Effector memory CD8-positive, alpha-beta T cell (primary cell): ENCODE measurements around the gene ANKRD37.
A peak's percentile ranks its signal among the peaks of the same experiment; 100 is the strongest.

Experiments used
- ATAC-seq: fragments of 150-1000 bp; cut with Tn5 transposase; replicated peaks from 2 replicates; pipeline ENCODE4 v1.10.0; 2021; ENCODE audit warnings: mild to moderate bottlenecking, moderate library complexity
- DNase-seq, 3 experiments: peaks; one replicate each; pipeline ENCODE4 v3.0.0; 2021
- H3K27ac Mint-ChIP-seq, 2 donors: one replicate each; pipeline ENCODE4 v1.8.0; 2022; ENCODE audit warnings: mild to moderate bottlenecking in 2 of 2, mixed read lengths in 2 of 2, moderate library complexity in 2 of 2
- H3K27me3 Mint-ChIP-seq, 2 donors: one replicate each; pipeline ENCODE4 v1.8.0; 2022; ENCODE audit warnings: mixed read lengths in 2 of 2
- H3K36me3 Mint-ChIP-seq: one replicate; pipeline ENCODE4 v1.8.0; 2022; ENCODE audit warnings: mild to moderate bottlenecking, moderate library complexity, mixed read lengths; ENCODE audit not compliant: insufficient read depth
- H3K4me1 Mint-ChIP-seq, 2 donors: one replicate each; pipeline ENCODE4 v1.8.0; 2022; ENCODE audit warnings: low read depth in 2 of 2, mixed read lengths in 2 of 2
- H3K4me3 Mint-ChIP-seq, 2 donors: one replicate each; pipeline ENCODE4 v1.8.0; 2022; ENCODE audit warnings: mild to moderate bottlenecking in 2 of 2, mixed read lengths in 2 of 2, moderate library complexity in 2 of 2
- H3K9me3 Mint-ChIP-seq, 2 donors: one replicate each; pipeline ENCODE4 v1.8.0; 2022; ENCODE audit warnings: mixed read lengths in 2 of 2

The ANKRD37 gene

DNA sequence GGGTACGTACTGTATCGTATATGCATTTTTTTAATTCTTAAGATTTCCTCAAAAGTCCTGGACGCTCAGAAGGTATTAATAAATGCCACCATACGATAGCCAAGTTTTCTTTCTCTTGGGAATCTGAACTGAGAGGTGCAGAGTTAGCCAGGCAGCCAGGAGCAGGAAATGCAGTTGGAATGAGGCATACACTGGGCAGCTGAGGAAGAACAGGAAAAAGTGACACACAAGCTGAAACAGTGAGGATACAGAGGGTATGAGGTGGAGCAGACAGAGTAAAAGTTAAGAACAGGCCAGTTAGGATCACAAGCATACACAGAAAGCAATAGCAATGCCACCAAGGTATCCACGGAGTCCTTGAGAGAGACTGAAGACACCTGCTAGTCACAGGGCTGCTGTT lies 15.8 kb downstream of the ANKRD37 start:
- no peak overlapping the region for H3K27ac Mint-ChIP-seq

DNA sequence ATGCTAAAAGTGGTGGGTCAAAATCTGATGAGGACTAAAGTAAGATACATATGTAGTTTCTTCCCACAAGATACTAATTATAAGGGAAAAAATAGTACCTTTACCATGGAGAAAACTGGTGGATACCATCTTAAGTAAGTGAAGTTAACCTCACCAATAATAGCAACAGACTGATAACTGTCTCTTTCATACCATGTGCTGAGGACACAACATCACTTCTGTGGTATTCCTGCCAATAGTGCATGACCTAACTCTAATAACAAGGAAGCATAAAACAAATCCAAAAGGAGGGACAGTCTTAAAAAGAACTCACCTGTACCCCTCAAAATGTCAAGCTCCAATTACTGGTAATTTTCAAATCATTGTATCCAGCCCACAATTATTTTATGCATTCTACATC lies 20.3 kb downstream of the ANKRD37 start:
- no peak overlapping the region for H3K27ac Mint-ChIP-seq
- no peak for DNase-seq
- peaks cover 25% of the 10 kb centered on the region for H3K36me3 Mint-ChIP-seq
- no peaks in the 10 kb centered on the region for H3K27me3 Mint-ChIP-seq
- no peak for ATAC-seq
- H3K9me3 Mint-ChIP-seq: no peaks in the 10 kb centered on the region
- peaks cover 5 to 7% of the 10 kb centered on the region in 2 donors for H3K4me1 Mint-ChIP-seq
- no peak overlapping the region for H3K4me3 Mint-ChIP-seq

More for the DNA sequence above, 15.8 kb downstream of the ANKRD37 start:
- no peaks in the 10 kb centered on the region for H3K9me3 Mint-ChIP-seq
- no peaks in the 10 kb centered on the region for H3K27me3 Mint-ChIP-seq
- peaks cover 27% of the 10 kb centered on the region for H3K36me3 Mint-ChIP-seq
- H3K4me1 Mint-ChIP-seq: no peaks in the 10 kb centered on the region
- H3K4me3 Mint-ChIP-seq: no peak overlapping the region
- ATAC-seq (no peak), DNase-seq (no peak)

DNA sequence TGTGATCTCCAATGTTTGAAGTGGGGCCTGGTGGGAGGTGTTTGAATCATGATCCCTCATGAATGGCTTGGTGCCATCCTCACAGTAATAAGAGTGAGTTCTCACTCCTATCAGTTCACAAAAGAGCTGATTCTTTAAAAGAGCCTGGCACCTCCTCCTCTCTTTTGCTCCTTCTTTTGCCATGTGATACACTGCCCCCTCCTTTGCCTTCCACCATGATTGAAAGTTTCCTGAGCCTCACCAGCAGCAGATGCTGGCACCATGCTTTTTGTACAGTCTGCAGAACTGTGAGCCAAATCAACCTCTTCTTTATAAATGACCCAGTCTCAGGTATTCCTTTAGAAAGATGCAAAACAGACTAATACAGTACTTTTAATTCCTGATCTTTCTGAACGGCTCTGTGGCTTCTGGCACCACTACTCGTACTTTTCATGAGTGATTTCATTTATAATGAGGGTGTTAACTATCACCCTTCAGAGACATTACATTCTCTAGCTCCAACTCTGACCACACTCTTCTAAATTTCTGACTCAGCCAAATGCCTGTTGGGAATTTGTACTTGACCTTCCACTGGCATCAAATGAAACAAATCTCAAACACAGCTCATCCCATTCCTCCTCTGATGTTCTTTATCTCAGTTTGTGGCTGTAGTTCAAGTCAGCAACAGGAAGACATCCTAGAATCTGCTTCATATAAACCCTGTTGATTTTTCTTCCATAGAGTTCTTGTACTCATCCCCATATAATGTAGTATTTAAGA lies 24.9 kb downstream of the ANKRD37 start:
- peaks cover 36% of the 10 kb centered on the region for H3K36me3 Mint-ChIP-seq
- no peak for DNase-seq
- no peaks in the 10 kb centered on the region for H3K9me3 Mint-ChIP-seq
- ATAC-seq: no peak
- H3K27me3 Mint-ChIP-seq: no peaks in the 10 kb centered on the region
- H3K4me1 Mint-ChIP-seq: peaks cover 25 to 28% of the 10 kb centered on the region in 2 donors
- H3K27ac Mint-ChIP-seq: peak overlapping the region in 1 of 2 donors; percentile 26
- H3K4me3 Mint-ChIP-seq: no peak overlapping the region

GRCh38 chr4:185424905-185425646 lies 28.4 kb downstream of the ANKRD37 start:
- DNase-seq: no peak
- H3K4me3 Mint-ChIP-seq: peak overlapping the region; percentile 82 to 84
- H3K9me3 Mint-ChIP-seq: no peaks in the 10 kb centered on the region
- peak overlapping the region; percentile 93 to 94 for H3K27ac Mint-ChIP-seq
- peaks cover 23% of the 10 kb centered on the region for H3K36me3 Mint-ChIP-seq
- peaks cover 5 to 7% of the 10 kb centered on the region in 2 donors for H3K27me3 Mint-ChIP-seq
- peaks cover 26 to 28% of the 10 kb centered on the region in 2 donors for H3K4me1 Mint-ChIP-seq
- ATAC-seq: no peak

- Mint-ChIP-seq H3K36me3 (peaks cover 23% of the 10 kb centered on the region), H3K4me3 (peak within 1 kb of the TSS; percentile 82 to 84), H3K9me3 (no peaks in the 10 kb centered on the region), H3K27ac (peak within 1 kb of the TSS; percentile 93 to 94), H3K27me3 (peaks cover 5 to 7% of the 10 kb centered on the region in 2 donors), H3K4me1 (peaks cover 26 to 28% of the 10 kb centered on the region in 2 donors)
- peak; percentile 86 for ATAC-seq
- peak; percentile 89 to 93 (median 92) for DNase-seq
These were observed 29.2 kb downstream of the ANKRD37 start, which contains the start of gene UFSP2 for GRCh38 chr4:185425647-185426352. TSS of gene UFSP2 (minus strand) at chr4:185425964. CDS start at chr4:185425868, 96 bp downstream.

GRCh38 chr4:185426960-185427688 lies 30.5 kb downstream of the ANKRD37 start:
- ATAC-seq (no peak), DNase-seq (no peak)
- H3K27me3 Mint-ChIP-seq: peaks cover 5 to 14% of the 10 kb centered on the region in 2 donors
- peaks cover 23% of the 10 kb centered on the region for H3K36me3 Mint-ChIP-seq
- H3K27ac Mint-ChIP-seq: peak overlapping the region; percentile 93 to 94
- H3K9me3 Mint-ChIP-seq: no peaks in the 10 kb centered on the region
- no peak overlapping the region for H3K4me3 Mint-ChIP-seq
- H3K4me1 Mint-ChIP-seq: peaks cover 20 to 21% of the 10 kb centered on the region in 2 donors

DNA sequence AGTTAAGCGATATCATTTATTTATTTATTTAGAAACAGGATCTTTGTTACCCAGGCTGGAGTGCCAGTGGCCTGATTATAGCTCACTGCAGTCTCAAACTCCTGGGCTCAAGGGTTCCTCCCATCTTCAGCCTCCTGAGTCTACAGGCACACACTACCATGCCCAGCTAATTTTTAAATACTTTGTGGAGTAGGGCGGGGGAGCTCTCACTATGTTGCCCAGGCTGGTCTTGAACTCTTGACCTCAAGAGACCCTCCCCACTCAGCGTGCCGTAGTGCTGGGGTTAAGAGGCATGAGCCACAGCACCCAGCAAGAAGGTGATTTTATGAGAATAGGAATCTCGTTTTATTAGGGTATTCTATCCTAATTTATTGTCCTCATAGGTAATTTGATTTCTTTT lies 33.0 kb downstream of the ANKRD37 start:
- Mint-ChIP-seq H3K9me3 (no peaks in the 10 kb centered on the region), H3K36me3 (peaks cover 20% of the 10 kb centered on the region), H3K4me1 (peaks cover 10 to 11% of the 10 kb centered on the region in 2 donors), H3K4me3 (no peak overlapping the region), H3K27ac (no peak overlapping the region), H3K27me3 (peaks cover 5 to 16% of the 10 kb centered on the region in 2 donors)
- ATAC-seq (no peak), DNase-seq (no peak)

- Mint-ChIP-seq H3K27me3 (peaks cover 0 to 16% of the 10 kb centered on the region in 2 donors), H3K4me1 (no peaks in the 10 kb centered on the region), H3K9me3 (no peaks in the 10 kb centered on the region), H3K36me3 (no peaks in the 10 kb centered on the region), H3K4me3 (no peak overlapping the region), H3K27ac (no peak overlapping the region)
- ATAC-seq (no peak), DNase-seq (no peak)
These were observed 38.8 kb downstream of the ANKRD37 start for GRCh38 chr4:185435466-185435865.

DNA sequence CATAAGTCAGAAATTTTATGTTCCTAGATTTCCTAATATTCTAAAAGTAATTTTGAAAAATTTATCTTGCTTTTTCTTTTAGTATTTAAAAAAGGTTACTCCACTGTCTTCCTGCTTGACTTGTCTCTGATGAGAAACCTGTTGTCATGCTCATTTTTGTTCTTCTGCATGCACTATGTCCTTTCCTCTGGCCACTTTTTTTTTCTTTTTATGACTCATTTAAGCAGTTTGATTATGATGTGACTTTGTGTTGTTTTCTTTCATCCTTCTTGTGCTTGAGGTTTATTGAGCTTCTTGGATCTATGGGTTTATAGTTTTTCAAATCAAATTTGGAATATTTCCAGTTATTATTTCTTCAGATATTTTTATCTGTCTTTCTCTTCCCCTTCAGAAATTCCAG lies 41.2 kb downstream of the ANKRD37 start:
- Mint-ChIP-seq H3K36me3 (no peaks in the 10 kb centered on the region), H3K9me3 (no peaks in the 10 kb centered on the region), H3K27ac (no peak overlapping the region), H3K4me1 (no peaks in the 10 kb centered on the region), H3K4me3 (no peak overlapping the region), H3K27me3 (peaks cover 0 to 14% of the 10 kb centered on the region in 2 donors)
- no peak for ATAC-seq
- DNase-seq: no peak

DNA sequence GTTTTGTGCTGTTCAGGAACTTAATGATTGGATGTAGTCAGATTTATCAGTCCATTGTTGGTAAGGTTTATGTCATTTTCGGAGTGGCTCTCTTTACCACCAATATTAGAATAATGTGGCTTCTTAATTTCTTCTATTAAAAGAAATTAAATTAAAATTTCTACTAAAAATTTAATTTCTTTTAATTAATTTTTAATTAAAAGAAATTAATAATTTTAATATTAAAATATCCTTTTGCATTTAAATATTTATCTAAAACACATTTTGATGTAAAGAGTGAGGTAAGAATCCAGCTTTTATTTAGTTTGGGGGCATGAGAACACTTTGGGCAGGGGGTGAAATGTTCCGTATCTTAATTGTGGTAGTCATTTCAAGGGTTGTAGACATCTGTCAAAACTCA lies 44.8 kb downstream of the ANKRD37 start:
- H3K9me3 Mint-ChIP-seq: no peaks in the 10 kb centered on the region
- peaks cover 0 to 14% of the 10 kb centered on the region in 2 donors for H3K27me3 Mint-ChIP-seq
- H3K36me3 Mint-ChIP-seq: no peaks in the 10 kb centered on the region
- no peaks in the 10 kb centered on the region for H3K4me1 Mint-ChIP-seq
- DNase-seq (no peak), ATAC-seq (no peak)
- H3K27ac Mint-ChIP-seq: no peak overlapping the region
- H3K4me3 Mint-ChIP-seq: no peak overlapping the region

GRCh38 chr4:185445209-185445608 lies 48.6 kb downstream of the ANKRD37 start:
- Mint-ChIP-seq H3K27me3 (peaks cover 4 to 22% of the 10 kb centered on the region in 2 donors), H3K27ac (no peak overlapping the region), H3K4me3 (no peak overlapping the region), H3K36me3 (no peaks in the 10 kb centered on the region), H3K4me1 (no peaks in the 10 kb centered on the region), H3K9me3 (no peaks in the 10 kb centered on the region)
- DNase-seq (no peak), ATAC-seq (no peak)
